Liver (tissue), 9 donors: Measurements from ENCODE around the gene HJURP. TPM values are rescaled to one million over a fixed set of nuclear protein-coding genes. Genes with fewer than 3 reads are reported as not detected.

Source experiments
- DNase-seq: peaks from one replicate; pipeline ENCODE4 v3.0.0-alpha.2; 2017; ENCODE audit warnings: low spot score
- H3K27ac ChIP-seq, 2 donors: one replicate each; pipeline ENCODE4 v1.7.0; 2013; ENCODE audit warnings: inconsistent platforms in 2 of 2, low read length in 2 of 2, control low read depth in 1 of 2, low read depth in 1 of 2, mild to moderate bottlenecking in 1 of 2
- H3K27me3 ChIP-seq, 4 donors: one replicate each; pipeline versions ENCODE4 v1.6.1 to v1.7.0; 2013; ENCODE audit warnings: low read length in 3 of 4, inconsistent platforms in 1 of 4, mild to moderate bottlenecking in 1 of 4, moderate library complexity in 1 of 4; ENCODE audit not compliant: control insufficient read depth in 4 of 4, insufficient read depth in 4 of 4
- H3K36me3 ChIP-seq, 4 donors: one replicate each; pipeline versions ENCODE4 v1.6.1 to v1.7.0; 2013; ENCODE audit warnings: low read length in 3 of 4, mild to moderate bottlenecking in 3 of 4, low read depth in 1 of 4, moderate library complexity in 1 of 4; ENCODE audit not compliant: control insufficient read depth in 4 of 4, insufficient read depth in 3 of 4
- H3K4me1 ChIP-seq, 4 donors: one replicate each; pipeline versions ENCODE4 v1.6.1 to v1.7.0; 2013; ENCODE audit warnings: low read length in 3 of 4, mild to moderate bottlenecking in 3 of 4, moderate library complexity in 1 of 4; ENCODE audit not compliant: control insufficient read depth in 4 of 4, insufficient read depth in 4 of 4
- H3K4me3 ChIP-seq, 3 donors: one replicate each; pipeline versions ENCODE4 v1.6.1 to v1.7.0; 2013; ENCODE audit warnings: low read length in 3 of 3, control low read depth in 1 of 3, low read depth in 1 of 3, mild to moderate bottlenecking in 1 of 3
- H3K9ac ChIP-seq, 2 donors: one replicate each; pipeline ENCODE4 v1.7.0; 2013; ENCODE audit warnings: low read length in 2 of 2, mild to moderate bottlenecking in 2 of 2, moderate library complexity in 2 of 2, control low read depth in 1 of 2, low read depth in 1 of 2
- H3K9me3 ChIP-seq, 4 donors: one replicate each; pipeline versions ENCODE4 v1.6.1 to v1.7.0; 2013; ENCODE audit warnings: low read length in 3 of 4; ENCODE audit not compliant: control insufficient read depth in 4 of 4
- ATF3 ChIP-seq: IDR thresholded peaks from 2 replicates; pipeline ENCODE4 v1.6.1; 2016; ENCODE audit warnings: antibody characterized with exemption
- CTCF ChIP-seq: fragments of 150-350 bp; IDR thresholded peaks from 2 replicates; pipeline ENCODE4 v1.5.1; 2017; ENCODE audit warnings: improper control_type of control experiment, low read depth, low read length; ENCODE audit not compliant: missing input control
- EGR1 ChIP-seq, 2 donors: IDR thresholded peaks; 2 replicates each; pipeline ENCODE4 v1.6.1; 2016 to 2018; ENCODE audit warnings: antibody characterized with exemption in 2 of 2, low read depth in 2 of 2
- FOXA1 ChIP-seq: IDR thresholded peaks from 2 replicates; pipeline ENCODE4 v1.6.1; 2016; ENCODE audit warnings: antibody characterized with exemption
- FOXA2 ChIP-seq: IDR thresholded peaks from 2 replicates; pipeline ENCODE4 v1.6.1; 2016; ENCODE audit warnings: antibody characterized with exemption
- HNF4A ChIP-seq, 2 donors: conservative IDR thresholded peaks; 2 replicates each; pipeline ENCODE4 v1.6.1; 2016; ENCODE audit warnings: antibody characterized with exemption in 2 of 2, mild to moderate bottlenecking in 2 of 2
- HNF4G ChIP-seq: IDR thresholded peaks from 2 replicates; pipeline ENCODE4 v1.6.1; 2016; ENCODE audit warnings: antibody characterized with exemption
- JUND ChIP-seq, 2 donors: IDR thresholded peaks; 2 replicates each; pipeline ENCODE4 v1.6.1; 2016; ENCODE audit warnings: antibody characterized with exemption in 2 of 2
- MAX ChIP-seq: IDR thresholded peaks from 2 replicates; pipeline ENCODE4 v1.6.1; 2016; ENCODE audit warnings: antibody characterized with exemption
- NR2F2 ChIP-seq: IDR thresholded peaks from 2 replicates; pipeline ENCODE4 v1.6.1; 2016; ENCODE audit warnings: antibody characterized with exemption
- RAD21 ChIP-seq, 2 donors: IDR thresholded peaks; 2 replicates each; pipeline ENCODE4 v1.6.1; 2016; ENCODE audit warnings: antibody characterized with exemption in 2 of 2, mild to moderate bottlenecking in 2 of 2
- RXRA ChIP-seq, 2 donors: IDR thresholded peaks; 2 replicates each; pipeline ENCODE4 v1.6.1; 2017 to 2018; ENCODE audit warnings: antibody characterized with exemption in 2 of 2, mild to moderate bottlenecking in 1 of 2
- SP1 ChIP-seq: IDR thresholded peaks from 2 replicates; pipeline ENCODE4 v1.6.1; 2018; ENCODE audit warnings: antibody characterized with exemption, mild to moderate bottlenecking
- TAF1 ChIP-seq: conservative IDR thresholded peaks from 2 replicates; pipeline ENCODE4 v1.6.1; 2016; ENCODE audit warnings: antibody characterized with exemption, mild to moderate bottlenecking
- YY1 ChIP-seq: IDR thresholded peaks from 2 replicates; pipeline ENCODE4 v1.6.1; 2016; ENCODE audit warnings: antibody characterized with exemption, mild to moderate bottlenecking
- ZBTB33 ChIP-seq: IDR thresholded peaks from 2 replicates; pipeline ENCODE4 v1.6.1; 2016; ENCODE audit warnings: antibody characterized with exemption
- WGBS: extraction: QIAGEN DNeasy Blood & Tissue Kit; methylation state at CpG from one replicate; pipeline ENCODE4 v1.1.7; 2013; 5-methylcytosine and 5-hydroxymethylcytosine counted together
- polyA plus RNA-seq, 2 donors: library from polyadenylated mRNA; stranded (reverse) in 1 of 2; unstranded in 1 of 2; fragments of 200-250 nt in 1 of 2; fragments of >200 nt in 1 of 2; fragmentation: Nextera tagmentation in 1 of 2; extraction: Ambion mirVana in 1 of 2; gene quantifications; one replicate each; pipeline versions ENCODE4 v1.2.1 to v1.2.3, GENCODE V29; 2013 to 2015
- total RNA-seq, 2 donors: library from RNA; depleted of rRNA; stranded (reverse); fragments of >200 nt; gene quantifications; one replicate each; pipeline ENCODE4 v1.2.3, GENCODE V29; 2014
- donor health status: healthy.
- donor health status: healthy.
- donor health status: healthy.
- donor health status: healthy.
- donor health status: healthy.

The HJURP gene
- total and polyA plus RNA-seq, 4 donors = 0.08 to 32.9 (median 1.4) TPM

GRCh38 chr2:233817995-233818638, 36.2 kb downstream of the HJURP start:
- Histone ChIP-seq H3K9me3 (no peaks in the 10 kb centered on the region), H3K4me3 (no peak overlapping the region), H3K27me3 (no peaks in the 10 kb centered on the region), H3K9ac (no peak overlapping the region), H3K4me1 (peaks cover 6 to 28% (median 16%) of the 10 kb centered on the region in 4 donors), H3K27ac (peak overlapping the region; percentile 31 to 56), H3K36me3 (no peaks in the 10 kb centered on the region)
- TF ChIP-seq RXRA (IDR thresholded peaks at IDR 0.05) (peak; percentile 98 to 99), RAD21 (IDR thresholded peaks at IDR 0.05) (peak in 1 of 2 donors; percentile 22), NR2F2 (no peak), EGR1 (IDR thresholded peaks at IDR 0.05; ENCODE audit: low read depth in 2 of 2) (no peak), HNF4G (peak; percentile 47), HNF4A (conservative IDR thresholded peaks at IDR 0.05) (peak; percentile 69 to 84), FOXA2 (no peak), MAX (peak; percentile 46), SP1 (peak; percentile 75)
- 58% methylated on average over 11 of the region's 11 CpGs for WGBS
- no peak for DNase-seq

- TF ChIP-seq RAD21 (IDR thresholded peaks at IDR 0.05) (no peak), EGR1 (IDR thresholded peaks at IDR 0.05; ENCODE audit: low read depth in 2 of 2) (no peak), CTCF (no peak), YY1 (no peak), HNF4A (conservative IDR thresholded peaks at IDR 0.05) (no peak), ZBTB33 (no peak), JUND (IDR thresholded peaks at IDR 0.05) (no peak), RXRA (IDR thresholded peaks at IDR 0.05) (no peak), SP1 (no peak), TAF1 (no peak), HNF4G (no peak), MAX (no peak), FOXA1 (no peak), ATF3 (no peak)
- 89% methylated on average over 3 of the region's 3 CpGs for WGBS
- peaks cover 2 to 21% (median 13%) of the 10 kb centered on the region in 4 donors for H3K4me1 ChIP-seq
- no peak overlapping the region for H3K4me3 ChIP-seq
- no peak for DNase-seq
- no peaks in the 10 kb centered on the region for H3K27me3 ChIP-seq
- peak overlapping the region; percentile 31 to 56 for H3K27ac ChIP-seq
- no peaks in the 10 kb centered on the region for H3K9me3 ChIP-seq
- no peaks in the 10 kb centered on the region for H3K36me3 ChIP-seq
- no peak overlapping the region for H3K9ac ChIP-seq
Observed at GRCh38 chr2:233817361-233817911, 36.9 kb downstream of the HJURP start.
